Measurements from ENCODE around the gene SPAG17. TPM values are rescaled to one million over a fixed set of nuclear protein-coding genes. Genes with fewer than 3 reads are reported as not detected.

The SPAG17 gene
- polyA plus RNA-seq, 3 donors: 7.0 to 14.9 (median 7.5) TPM

DNA sequence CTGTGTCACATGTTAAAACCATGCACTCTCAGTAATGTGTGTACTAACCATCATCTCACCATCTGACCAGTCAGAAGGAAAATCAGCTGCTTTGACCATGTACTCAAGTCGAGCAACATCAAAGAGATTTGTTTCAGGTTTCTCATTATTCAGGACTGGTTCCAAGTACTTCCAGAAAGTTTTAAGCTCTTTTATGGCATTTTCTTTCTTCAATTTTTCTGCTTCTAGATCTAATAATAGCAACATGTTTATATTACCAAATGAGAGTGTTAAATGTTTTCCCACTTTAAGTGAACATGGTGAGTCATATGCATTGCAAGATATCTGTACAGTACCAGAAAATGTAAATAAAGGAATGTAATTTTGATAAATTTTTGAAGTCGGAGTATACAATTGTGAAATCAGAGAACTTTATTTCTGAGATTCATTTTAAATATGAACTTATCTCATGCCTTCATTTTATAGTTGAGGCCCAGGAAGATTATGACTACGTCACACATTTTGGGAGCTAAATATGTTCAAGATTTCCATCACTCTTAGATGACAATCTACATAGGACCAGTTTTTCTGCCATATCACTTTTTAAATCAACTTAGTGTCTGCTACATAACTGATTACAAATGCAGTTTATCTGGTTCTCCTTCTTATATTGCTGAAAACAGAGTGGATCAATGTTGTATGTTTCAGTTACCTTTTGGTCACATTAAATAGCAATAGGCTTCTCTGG lies 87.2 kb downstream of the SPAG17 start:
- no peak for DNase-seq (ENCODE audit: extremely low read depth in 1 of 11, low read depth in 9 of 11, low spot score in 4 of 11)

DNA sequence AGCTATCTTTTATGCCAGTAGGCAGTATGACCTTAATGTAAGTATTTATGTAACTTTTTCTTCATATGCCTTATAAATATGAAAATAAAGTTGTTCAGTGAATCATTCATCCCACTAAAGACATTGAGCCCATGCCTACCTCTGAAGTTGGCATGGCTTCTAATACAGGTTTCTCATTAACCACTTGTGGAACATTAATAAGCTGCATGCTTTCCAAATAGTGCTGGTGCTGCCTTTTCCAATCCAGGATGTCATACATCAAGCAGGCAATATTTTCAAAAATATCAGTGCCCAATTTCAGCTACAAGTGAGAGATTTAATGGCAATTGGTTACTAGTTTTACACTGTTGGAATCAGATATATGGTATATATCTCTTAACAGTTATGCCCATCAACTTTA lies 92.0 kb downstream of the SPAG17 start:
- no peak for DNase-seq (ENCODE audit: extremely low read depth in 1 of 11, low read depth in 9 of 11, low spot score in 4 of 11)

GRCh38 chr1:118090130-118090529 lies 94.9 kb downstream of the SPAG17 start:
- DNase-seq (ENCODE audit: extremely low read depth in 1 of 11, low read depth in 9 of 11, low spot score in 4 of 11): no peak

GRCh38 chr1:118085365-118085764 lies 99.7 kb downstream of the SPAG17 start:
- no peak for DNase-seq (ENCODE audit: extremely low read depth in 1 of 11, low read depth in 9 of 11, low spot score in 4 of 11)

DNA sequence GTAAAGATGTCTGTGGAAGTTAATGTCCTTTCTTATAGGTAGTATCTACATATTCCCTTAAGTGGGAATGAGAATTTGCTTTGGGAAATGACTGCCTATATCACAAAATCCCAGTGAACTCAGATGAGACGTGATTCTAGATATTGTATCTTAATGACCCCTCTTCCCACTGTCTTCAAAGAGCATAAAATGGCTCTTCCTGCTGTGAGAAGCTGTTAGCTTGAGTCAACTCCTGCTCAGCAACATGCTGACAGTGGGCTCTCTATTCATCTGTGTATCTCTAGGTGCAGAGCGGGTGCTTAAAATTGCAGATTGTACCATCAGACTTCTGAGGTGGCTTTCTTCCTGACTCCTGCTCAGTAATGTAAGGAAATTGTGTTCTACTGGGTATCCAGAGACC lies 100.6 kb downstream of the SPAG17 start:
- DNase-seq (ENCODE audit: extremely low read depth in 1 of 11, low read depth in 9 of 11, low spot score in 4 of 11): no peak

GRCh38 chr1:118082984-118083383 lies 102.0 kb downstream of the SPAG17 start:
- DNase-seq (ENCODE audit: extremely low read depth in 1 of 11, low read depth in 9 of 11, low spot score in 4 of 11): no peak

GRCh38 chr1:118081387-118081786 lies 103.6 kb downstream of the SPAG17 start:
- DNase-seq (ENCODE audit: extremely low read depth in 1 of 11, low read depth in 9 of 11, low spot score in 4 of 11): no peak

DNA sequence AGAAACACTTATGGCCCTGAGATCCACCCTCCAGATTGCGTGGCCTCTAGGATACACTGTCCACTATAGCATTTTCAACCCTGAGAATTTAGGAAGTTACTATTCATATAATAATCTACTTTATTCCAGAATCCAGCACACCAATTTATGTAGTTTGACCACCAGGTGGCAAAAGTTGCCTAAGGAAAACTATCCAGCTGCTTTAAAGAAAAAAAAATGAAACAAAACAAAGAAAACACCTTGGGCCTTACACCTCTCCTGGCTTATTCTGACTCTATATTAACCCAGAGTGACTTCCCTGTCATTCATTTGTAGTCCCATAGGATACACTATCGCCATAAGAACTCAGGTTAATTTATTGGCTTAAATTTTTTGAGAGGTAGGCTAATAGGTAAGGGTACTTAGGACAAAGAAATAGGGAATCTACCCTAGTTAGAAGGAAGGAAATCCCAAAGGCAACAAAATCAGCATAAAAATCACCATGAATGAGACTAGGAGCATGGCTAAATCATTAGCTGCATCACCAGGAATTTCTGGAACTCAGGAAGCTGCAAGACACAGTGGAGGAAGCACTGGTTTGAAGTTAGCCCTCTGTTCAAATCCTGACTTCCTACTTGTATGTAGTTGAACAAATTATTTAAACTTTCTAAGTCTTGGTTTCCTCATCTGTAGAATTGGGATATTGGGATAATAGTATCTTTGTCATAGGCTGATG lies 107.5 kb downstream of the SPAG17 start:
- peak in 7 of 11 donors; percentile 1 to 15 (median 4) for DNase-seq (ENCODE audit: extremely low read depth in 1 of 11, low read depth in 9 of 11, low spot score in 4 of 11)

- no peak for DNase-seq (ENCODE audit: extremely low read depth in 1 of 11, low read depth in 9 of 11, low spot score in 4 of 11)
These were observed 109.9 kb downstream of the SPAG17 start for GRCh38 chr1:118075116-118075515.

GRCh38 chr1:118073648-118074435 lies 111.2 kb downstream of the SPAG17 start:
- no peak for DNase-seq (ENCODE audit: extremely low read depth in 1 of 11, low read depth in 9 of 11, low spot score in 4 of 11)

DNA sequence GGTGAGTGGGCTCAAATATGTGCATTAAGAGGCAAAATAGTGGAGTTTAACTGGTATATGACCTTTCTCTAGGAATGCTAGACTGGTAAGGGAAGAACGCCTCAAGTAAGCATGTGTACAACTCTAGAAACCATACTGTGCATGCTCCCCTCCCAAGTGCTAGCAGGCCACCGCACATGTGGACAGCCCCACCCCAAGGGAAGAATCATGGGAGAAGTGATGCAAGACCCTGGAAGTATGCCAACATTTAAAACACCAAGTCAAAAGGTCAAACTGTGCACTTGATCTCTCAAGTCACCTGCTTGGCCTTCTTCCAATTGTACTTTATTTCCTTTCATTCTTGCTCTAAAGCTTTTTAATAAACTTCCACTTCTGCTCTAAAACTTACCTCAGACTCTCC lies 135.0 kb downstream of the SPAG17 start:
- peak in 1 of 11 donors; percentile 2 for DNase-seq (ENCODE audit: extremely low read depth in 1 of 11, low read depth in 9 of 11, low spot score in 4 of 11)

- no peak for DNase-seq (ENCODE audit: extremely low read depth in 1 of 11, low read depth in 9 of 11, low spot score in 4 of 11)
These were observed 137.3 kb downstream of the SPAG17 start for GRCh38 chr1:118047650-118048224.

DNA sequence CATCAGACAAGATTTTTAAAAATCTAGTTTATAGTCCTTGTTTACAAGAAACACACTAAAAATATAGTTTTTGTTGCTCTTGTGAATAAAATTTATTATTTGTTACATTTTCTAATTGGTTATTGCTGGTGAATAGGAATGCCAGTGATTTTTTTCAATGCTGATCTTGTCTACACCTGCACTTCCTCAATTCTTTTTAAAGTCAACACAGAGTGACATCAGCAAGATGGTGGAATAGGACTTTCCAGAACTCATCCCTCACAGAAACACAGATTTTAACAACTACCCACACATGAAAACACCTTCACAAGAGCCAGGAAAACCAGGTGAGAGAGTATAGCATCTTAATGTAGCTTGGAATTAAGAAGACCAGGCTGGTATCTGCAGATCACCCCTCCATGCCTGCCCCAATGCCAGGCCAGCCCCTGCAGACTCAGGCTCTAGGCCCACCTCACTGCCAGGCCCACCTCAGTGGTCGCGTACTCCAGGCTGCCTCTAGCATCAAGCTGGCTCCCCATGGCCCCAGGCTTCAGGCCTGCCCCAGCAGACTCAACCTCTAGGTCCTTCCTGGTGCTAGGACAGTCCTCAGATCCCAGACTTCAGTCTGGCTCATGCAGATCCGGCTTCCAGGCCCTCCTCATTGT lies 137.9 kb downstream of the SPAG17 start:
- DNase-seq (ENCODE audit: extremely low read depth in 1 of 11, low read depth in 9 of 11, low spot score in 4 of 11): no peak

DNA sequence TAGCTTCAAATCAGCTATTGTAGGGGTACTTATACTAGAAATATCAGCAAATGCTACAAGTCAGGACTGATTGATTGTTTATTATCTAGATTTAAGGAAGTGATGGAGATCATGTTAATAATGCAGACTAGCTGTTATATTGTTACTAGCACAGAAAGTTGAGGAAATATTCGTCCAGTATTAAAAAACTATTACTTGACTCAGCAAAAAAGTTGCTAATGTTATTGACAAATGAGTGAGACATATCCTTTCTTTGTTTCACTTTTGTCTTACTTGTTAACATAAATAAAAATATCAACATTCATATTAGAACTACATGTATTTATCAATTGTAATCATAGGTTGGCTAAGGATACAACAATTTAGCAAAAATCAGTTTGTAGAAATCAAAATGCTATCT lies 141.4 kb downstream of the SPAG17 start:
- no peak for DNase-seq (ENCODE audit: extremely low read depth in 1 of 11, low read depth in 9 of 11, low spot score in 4 of 11)

DNA sequence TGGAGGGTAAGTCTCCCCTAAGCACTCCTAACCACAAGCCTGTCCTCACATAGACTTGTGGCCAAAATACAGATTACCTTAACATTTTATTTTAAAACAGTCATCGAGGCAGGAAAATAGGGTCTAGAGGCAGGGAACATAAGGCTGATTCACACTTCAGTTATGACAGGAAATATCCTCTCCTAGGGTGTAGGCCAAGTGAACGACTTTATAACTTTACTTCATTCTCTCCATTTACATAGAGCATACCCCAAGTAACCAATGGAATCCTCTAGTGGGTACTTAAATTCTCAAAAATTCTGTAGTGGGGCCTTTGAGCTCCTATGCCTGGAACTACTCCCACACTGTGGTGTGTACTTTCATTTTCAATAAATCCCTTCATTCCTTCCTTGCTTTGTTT lies 142.5 kb downstream of the SPAG17 start:
- no peak for DNase-seq (ENCODE audit: extremely low read depth in 1 of 11, low read depth in 9 of 11, low spot score in 4 of 11)

GRCh38 chr1:118039170-118039569 lies 145.9 kb downstream of the SPAG17 start:
- DNase-seq (ENCODE audit: extremely low read depth in 1 of 11, low read depth in 9 of 11, low spot score in 4 of 11): no peak

DNA sequence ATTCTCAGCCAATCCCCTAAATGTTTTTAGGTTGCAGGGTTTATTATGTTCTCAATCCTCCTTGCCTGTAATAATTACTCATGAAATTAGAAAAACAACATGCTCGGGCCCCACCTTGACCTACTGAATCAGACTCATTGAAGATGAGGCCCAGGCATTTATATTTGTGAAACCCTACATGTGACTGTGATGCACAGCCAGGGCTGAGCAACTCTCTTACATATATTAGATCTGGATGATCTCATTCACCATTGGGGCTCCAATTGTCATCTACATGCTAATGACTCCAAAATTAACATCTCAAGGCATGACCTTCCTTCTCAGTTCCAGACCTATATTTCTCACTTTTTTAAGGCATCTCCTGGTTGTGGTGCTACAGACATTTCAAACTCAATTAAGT lies 152.1 kb downstream of the SPAG17 start:
- DNase-seq (ENCODE audit: extremely low read depth in 1 of 11, low read depth in 9 of 11, low spot score in 4 of 11): no peak

GRCh38 chr1:118028267-118028666 lies 156.8 kb downstream of the SPAG17 start:
- DNase-seq (ENCODE audit: extremely low read depth in 1 of 11, low read depth in 9 of 11, low spot score in 4 of 11): no peak

- no peak for DNase-seq (ENCODE audit: extremely low read depth in 1 of 11, low read depth in 9 of 11, low spot score in 4 of 11)
These were observed 161.8 kb downstream of the SPAG17 start for GRCh38 chr1:118023199-118023598.

All from renal cortex interstitium (tissue), 11 donors.